ENCODE results near the gene MRPL52. TPM values are rescaled to one million over a fixed set of nuclear protein-coding genes. Genes with fewer than 3 reads are reported as not detected.
A peak's percentile ranks its signal among the peaks of the same experiment; 100 is the strongest.

Gene MRPL52
- total and polyA plus RNA-seq, 2 of the 13 experiments (the other 11 are each of a cell fraction or from before 2014, with no cell fraction given) = 118 to 329 TPM

DNA sequence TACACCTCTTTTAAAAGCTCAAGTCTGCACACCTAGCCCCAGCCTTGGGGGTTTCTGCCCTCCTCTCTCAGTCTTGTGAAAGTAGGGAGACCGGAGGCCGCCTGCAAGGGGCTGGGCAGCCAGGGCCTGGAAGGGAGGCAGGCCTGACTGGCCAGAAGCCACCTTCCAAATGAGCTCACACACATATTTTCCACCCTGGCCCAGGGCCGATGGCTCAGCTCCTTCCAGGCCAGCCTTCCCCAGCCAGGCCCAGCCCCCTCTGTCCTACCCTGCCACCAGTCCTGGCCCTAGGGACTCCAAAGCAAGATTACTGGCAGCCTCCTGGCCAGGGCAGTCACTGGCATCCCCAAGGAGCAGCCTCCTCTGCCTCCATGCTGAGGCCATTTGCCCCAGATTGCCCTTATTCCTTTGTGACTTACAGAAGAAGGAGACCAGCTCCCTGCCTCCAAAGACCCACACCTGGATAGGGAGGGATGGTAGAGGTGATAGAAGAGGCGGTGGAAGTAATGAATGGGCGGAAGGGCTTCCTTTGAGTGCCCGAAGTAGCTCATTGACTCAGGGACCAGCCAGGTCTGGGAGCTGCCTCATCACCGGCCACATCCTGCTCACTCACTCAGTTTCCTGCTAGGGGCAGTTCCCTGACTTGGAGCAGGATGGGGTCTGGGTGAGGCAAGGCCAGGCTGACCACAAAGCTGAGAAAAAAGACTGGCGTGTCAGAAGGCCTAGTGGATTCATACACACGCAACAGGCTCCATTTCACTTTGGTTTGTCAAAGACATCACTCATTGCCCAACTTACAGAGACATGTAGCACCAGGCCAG lies 21.5 kb downstream of the MRPL52 start:
- ATAC-seq (no peak), FAIRE-seq (no peak), DNase-seq (ENCODE audit: low spot score) (no peak)
- no peaks in the 10 kb centered on the region for H3K9me3 ChIP-seq (ENCODE audit: low read length)
- ChIA-PET POLR2A (interaction anchor here (0.7 to 3.0 kb wide), 8 partner anchors 12 to 281 kb away, joined by 3 to 16 read pairs (median 4); partner anchors contain the start of genes ABHD4, DAD1, MMP14 and MRPL52), CTCF (ENCODE audit: low intra/inter-chr PET ratio, low total read pairs) (interaction anchor here (1.0 to 4.3 kb wide), 5 partner anchors 28 to 292 kb away, joined by 5 to 200 read pairs (median 123); no protein-coding TSS in a partner anchor)
- peaks cover 49% of the 10 kb centered on the region for H3K4me1 ChIP-seq (ENCODE audit: insufficient read depth, low read length)
- H3K79me2 ChIP-seq (ENCODE audit: insufficient read depth, low read length) = no peaks in the 10 kb centered on the region
- H3K9ac ChIP-seq (ENCODE audit: insufficient read depth, low read depth, low read length) = no peak overlapping the region
- in situ Hi-C loops (cut with HindIII; ENCODE audit: extremely low pct_ligation_motif_present, low pct_unique_long_range_greater_than_20kb) (loop anchor here (10.0 kb wide), 1 partner anchor 76 kb away; no protein-coding TSS in a partner anchor), intact Hi-C loops (cut with micrococcal nuclease; ENCODE audit: unreplicated experiment) (loop anchor here (5.0 kb wide), 1 partner anchor 464 kb away; no protein-coding TSS in a partner anchor)
- no TSS peak for BruUV-seq (replicated peaks)
- H4K20me1 ChIP-seq (ENCODE audit: insufficient read depth, low read length) = no peaks in the 10 kb centered on the region
- WGBS (ENCODE audit: low lambda C conversion rate) = 40% methylated on average over 9 of the region's 9 CpGs
- H2AFZ ChIP-seq (ENCODE audit: low read length) = no peak overlapping the region
- H3K27me3 ChIP-seq (ENCODE audit: control insufficient read depth in 1 of 2, insufficient read depth in 2 of 2, low read length in 2 of 2) = peaks cover 7 to 45% of the 10 kb centered on the region in 2 experiments; a peak in 4 of 5 replicates
- no peaks in the 10 kb centered on the region for H3K36me3 ChIP-seq (replicated peaks in 1 of 2; ENCODE audit: control insufficient read depth in 1 of 2, insufficient read depth in 2 of 2, low read length in 2 of 2)
- no peak overlapping the region for H3K4me2 ChIP-seq (ENCODE audit: low read depth, low read length)
- no peak overlapping the region for H3K4me3 ChIP-seq (replicated peaks in 1 of 3; ENCODE audit: insufficient read depth in 1 of 3, low read depth in 2 of 3, low read length in 3 of 3)
- no peak overlapping the region for H3K27ac ChIP-seq (ENCODE audit: extremely low read length, insufficient read depth, low read length)
- TF ChIP-seq NFAT5 (CRISPR knock-in tag; IDR thresholded peaks at IDR 0.05) (0 out of 2 replicates have a peak, but pooled peaks have one; percentile 39), GFI1 (CRISPR knock-in tag; IDR thresholded peaks at IDR 0.05; ENCODE audit: borderline replicate concordance) (no peak), MZF1 (CRISPR knock-in tag; IDR thresholded peaks at IDR 0.05; ENCODE audit: borderline replicate concordance) (no peak), ZFX (CRISPR knock-in tag; IDR thresholded peaks at IDR 0.05; ENCODE audit: low read depth) (0 out of 2 replicates have a peak, but pooled peaks have one; percentile 20), HMG20B (CRISPR knock-in tag; conservative IDR thresholded peaks at IDR 0.05) (no peak), MED8 (CRISPR knock-in tag; IDR thresholded peaks at IDR 0.05; ENCODE audit: insufficient replicate concordance) (peak; percentile 22), ZNF225 (CRISPR knock-in tag; IDR thresholded peaks at IDR 0.05) (peak; percentile 63; the same call in 1 of the 2 replicates), ZBTB43 (CRISPR knock-in tag; conservative IDR thresholded peaks at IDR 0.05) (no peak), KDM5A (IDR thresholded peaks at IDR 0.05; ENCODE audit: borderline replicate concordance, low read length) (no peak), ZNF691 (CRISPR knock-in tag; IDR thresholded peaks at IDR 0.05; ENCODE audit: borderline replicate concordance, low read depth) (0 out of 2 replicates have a peak, but pooled peaks have one; percentile 35), MYC (CRISPR knock-in tag; IDR thresholded peaks at IDR 0.05; ENCODE audit: borderline replicate concordance) (0 out of 2 replicates have a peak, but pooled peaks have one; percentile 31), ZBTB2 (CRISPR knock-in tag; IDR thresholded peaks at IDR 0.05; ENCODE audit: low read depth) (no peak)

Data from HepG2 (cell line).